Urothelium cell line (cell line): ENCODE measurements around the gene DNAH17.

ENCODE experiments used
- DNase-seq: peaks from one replicate; pipeline ENCODE4 v3.0.0; 2011; ENCODE audit warnings: low spot score, mixed read lengths
- FAIRE-seq: peaks from 2 replicates; lab custom pipeline; 2011; peaks lifted over from hg19 to GRCh38; lab: Jason Lieb, UNC

DNAH17 gene

DNA sequence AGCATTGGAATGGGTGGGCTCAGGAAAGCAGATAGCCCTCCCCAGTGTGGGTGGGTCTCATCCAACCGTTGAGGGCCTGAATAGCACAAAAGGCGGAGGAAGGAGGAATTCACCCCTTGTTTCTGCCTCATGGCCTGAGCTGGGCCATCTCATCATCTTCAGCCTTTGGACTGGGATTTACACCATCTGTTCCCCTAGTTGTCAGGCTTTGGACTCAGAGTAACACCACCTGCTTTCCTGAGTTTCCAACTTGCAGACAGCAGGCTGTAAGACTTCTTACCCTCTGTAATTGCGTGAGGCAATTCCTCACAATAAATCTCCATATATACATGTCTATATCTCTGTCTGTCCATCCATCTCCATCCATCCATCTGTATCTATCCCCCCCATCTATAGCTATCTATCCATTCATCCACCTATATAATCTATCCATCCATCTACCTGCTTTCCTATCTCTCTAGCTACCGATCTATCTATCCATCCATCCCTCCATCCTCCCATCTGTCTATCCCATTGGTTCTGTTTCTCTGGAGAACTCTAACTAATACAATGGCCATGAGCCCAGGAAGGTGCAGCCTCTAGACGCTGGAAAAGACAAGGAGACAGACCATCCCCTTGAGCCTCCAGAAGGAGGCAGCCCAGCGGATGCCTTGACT lies 21.3 kb downstream of the DNAH17 start:
- FAIRE-seq, result no peak
- DNase-seq, result no peak

- FAIRE-seq, result peak; percentile 30
- DNase-seq, result no peak
These were observed 26.7 kb downstream of the DNAH17 start for GRCh38 chr17:78550464-78550863.

DNA sequence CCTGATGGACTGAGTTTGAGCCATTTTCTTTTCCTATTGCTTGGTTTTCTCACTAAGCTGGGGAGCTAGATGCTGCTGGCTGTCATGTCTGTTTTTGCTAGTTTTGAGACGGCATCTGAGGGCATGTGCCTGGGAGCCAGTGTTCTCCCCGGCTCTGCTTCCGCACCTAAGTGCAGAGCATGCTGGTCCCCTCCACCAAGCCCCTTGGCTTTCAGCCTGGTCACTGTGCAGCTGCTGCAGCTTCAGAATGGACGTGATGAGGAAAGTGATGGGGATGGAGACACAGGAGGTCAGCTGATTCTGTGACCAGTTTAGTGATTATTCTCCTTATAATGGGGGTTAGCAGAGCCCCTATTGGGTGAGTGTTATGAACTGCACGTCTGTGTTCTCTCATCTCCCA lies 28.5 kb downstream of the DNAH17 start:
- FAIRE-seq (no peak), DNase-seq (no peak)

- FAIRE-seq, result no peak
- DNase-seq, result no peak
These were observed 30.2 kb downstream of the DNAH17 start for GRCh38 chr17:78547035-78547434.

DNA sequence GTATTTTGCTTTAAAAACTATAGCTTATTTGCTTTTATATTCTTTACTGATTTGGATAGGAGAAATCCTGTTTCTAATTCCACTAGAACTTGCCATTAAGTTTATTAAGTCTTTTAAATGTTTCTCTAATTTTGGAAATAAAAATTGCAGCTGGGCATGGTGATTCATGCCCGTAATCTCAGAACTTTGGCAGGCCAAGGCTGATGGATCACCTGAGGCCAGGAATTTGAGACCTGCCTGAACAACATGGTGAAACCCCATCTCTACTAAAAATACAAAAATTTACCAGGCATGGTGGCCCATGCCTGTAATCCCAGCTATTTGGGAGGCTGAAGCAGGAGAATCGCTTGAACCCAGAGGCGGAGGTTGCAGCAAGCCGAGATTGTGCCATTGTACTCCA lies 30.7 kb downstream of the DNAH17 start:
- FAIRE-seq, result no peak
- no peak for DNase-seq

GRCh38 chr17:78544881-78545755 lies 32.1 kb downstream of the DNAH17 start:
- no peak for FAIRE-seq
- DNase-seq, result no peak

DNA sequence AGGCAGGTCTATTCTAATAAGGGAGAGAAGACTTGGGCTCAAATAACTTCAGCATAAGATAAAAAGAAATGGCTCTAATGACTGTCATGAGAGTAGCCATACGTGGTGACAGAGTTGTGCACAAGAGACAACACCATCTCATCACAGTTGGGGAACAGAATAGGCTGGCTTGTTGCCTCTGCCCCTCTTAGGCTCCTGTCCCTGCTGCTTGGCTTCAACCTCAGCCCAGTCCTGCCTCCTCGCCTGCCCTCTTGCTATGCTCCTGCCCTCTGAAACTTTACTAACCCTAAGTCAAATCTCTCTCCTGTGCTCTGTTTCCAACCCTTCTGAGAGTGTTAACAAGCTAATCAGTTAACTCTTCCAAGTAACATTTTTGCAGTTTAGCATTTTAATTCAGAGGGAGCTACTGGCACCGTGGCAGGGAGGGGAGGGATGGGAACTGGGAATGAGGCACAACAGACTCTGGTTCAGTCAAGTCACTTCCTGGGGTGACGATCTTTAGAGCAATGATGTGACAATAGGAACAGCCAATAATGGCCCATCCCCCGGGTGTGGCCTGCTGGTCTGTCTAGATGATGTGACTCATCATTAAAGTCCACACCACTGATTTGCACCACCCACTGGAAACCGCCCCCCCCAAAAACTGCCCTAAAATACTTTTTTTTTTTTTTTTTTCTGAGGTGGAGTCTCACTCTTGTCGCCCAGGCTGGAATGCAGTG lies 35.5 kb downstream of the DNAH17 start:
- DNase-seq, result peak; percentile 81
- no peak for FAIRE-seq

DNA sequence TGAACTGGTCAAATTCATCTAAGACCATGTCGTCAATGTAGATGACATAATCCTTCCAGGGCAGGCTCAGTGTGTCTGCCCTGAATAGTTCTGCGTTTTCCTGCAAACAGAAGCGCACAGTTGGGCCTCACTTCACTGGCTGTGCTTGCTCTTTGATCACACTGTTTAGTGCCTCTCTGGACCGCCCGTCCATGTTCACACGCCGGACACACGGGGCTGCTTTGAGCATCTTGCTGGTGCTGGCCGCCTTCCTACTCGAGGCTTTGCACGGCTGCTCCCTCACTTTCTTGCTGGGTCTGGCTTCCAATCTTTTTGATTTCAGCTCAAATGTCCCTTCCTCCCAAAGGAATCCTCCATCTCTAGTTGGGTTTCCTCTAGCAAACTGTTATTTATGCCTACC lies 37.4 kb downstream of the DNAH17 start:
- no peak for FAIRE-seq
- DNase-seq, result no peak

DNA sequence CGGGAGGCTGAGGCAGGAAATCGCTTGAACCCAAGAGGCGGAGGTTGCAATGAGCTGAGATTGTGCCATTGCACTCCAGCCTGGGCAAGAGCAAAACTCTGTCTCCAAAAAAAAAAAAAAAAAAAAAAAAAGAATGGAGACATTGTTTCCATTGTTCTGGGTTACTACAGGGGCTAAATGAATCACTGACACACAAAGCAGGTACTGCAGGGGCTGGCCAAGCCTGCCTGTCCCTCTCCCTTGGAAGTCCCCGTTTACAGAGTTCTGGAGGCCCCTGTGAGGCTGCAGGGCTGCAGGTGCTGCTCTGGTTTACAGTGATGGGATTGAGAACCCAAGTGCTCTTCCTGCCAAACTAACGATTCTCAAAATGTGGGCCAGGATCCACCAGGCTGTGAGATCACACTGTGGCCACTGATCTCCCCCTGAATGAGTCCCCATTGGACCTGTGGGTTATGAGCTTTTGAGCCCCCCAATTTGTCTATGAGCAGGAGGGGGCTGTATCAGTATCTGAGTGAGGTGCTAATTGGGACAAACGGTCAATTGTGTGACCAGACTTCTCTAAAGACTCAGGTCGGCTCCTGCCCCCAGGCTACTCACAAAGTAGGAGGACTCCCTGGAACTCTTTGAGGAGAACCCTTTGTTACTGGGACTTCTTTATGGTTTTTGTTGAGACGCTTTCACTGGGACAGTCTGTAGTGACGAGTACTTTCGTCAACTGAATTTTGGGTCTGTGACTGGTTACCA lies 39.0 kb downstream of the DNAH17 start:
- FAIRE-seq (no peak), DNase-seq (peak; percentile 79)

DNA sequence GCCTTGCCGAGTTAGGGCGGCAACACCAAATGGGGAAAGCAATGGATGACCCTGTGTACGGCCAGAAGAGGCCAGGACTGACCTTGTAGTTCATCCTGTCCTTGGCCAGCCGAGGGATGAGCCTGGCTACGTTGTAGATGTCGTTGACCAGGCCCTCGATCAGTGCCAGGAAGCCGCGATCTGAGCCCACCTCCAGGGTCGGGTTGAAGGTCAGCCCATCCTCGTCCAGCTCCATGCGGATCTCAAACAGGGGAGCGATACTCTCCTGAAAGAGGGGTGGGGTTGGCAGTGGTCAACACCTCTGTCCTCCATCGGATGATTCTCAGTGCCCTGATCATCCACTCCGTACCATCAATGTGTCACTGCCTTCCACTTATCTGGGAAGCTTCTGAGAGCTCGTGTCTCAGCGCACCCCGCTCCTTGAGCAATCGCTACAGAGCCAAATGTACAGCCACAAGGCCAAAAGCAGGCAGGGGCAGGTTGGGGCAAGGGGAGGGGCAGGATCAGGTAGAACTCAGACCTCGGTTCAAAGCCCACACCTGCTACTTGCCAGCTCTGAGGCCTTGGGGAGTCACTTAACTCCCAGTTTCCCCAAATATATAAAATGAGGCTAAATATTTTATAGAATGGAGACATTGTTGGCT lies 39.9 kb downstream of the DNAH17 start:
- FAIRE-seq (peak; percentile 79), DNase-seq (no peak)

DNA sequence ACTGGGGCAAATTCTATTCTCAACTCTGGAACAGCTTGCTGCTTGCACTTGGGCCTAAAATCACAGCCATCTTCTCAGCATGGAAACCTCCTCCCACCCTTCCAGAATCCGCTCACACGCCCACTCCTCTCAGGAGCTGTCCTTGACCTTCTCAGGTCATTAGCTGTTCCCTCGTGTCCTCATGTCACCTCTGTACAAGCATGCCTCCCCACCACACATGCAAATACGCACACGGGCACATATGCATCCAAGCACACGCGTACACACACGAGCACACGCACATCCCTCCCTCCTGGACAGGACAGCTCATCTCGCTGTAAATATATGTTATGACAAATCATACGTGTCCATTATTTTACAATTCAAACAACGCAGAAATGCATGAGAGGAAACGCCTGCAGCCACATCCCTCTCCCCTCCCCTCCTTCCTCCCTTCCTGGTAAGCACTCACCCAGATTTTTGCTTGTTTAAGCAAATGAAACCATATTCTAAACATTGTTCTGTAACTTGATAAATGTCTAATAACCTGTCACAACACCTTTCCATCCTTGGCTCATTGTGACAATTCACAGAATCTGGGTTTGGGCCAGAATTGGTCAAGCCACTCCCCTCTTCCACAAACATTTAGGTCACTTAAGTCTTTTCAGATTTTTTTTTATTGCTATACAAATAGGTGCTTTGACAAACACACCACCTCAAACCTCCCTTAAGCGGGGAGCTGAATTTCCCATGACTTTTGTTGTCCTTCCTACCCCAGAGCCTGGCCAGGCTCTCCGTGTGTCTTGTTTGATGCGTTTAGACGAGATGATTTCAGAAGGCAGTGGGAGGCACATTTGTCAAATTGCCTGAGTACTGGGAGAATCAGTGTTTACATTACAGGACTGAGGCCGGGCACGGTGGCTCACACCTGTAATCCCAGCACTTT lies 41.7 kb downstream of the DNAH17 start:
- peak; percentile 82 for FAIRE-seq

GRCh38 chr17:78534492-78535272 lies 42.5 kb downstream of the DNAH17 start:
- no peak for DNase-seq

More for the DNA sequence above, 41.7 kb downstream of the DNAH17 start:
- DNase-seq, result no peak

GRCh38 chr17:78532922-78533640 lies 44.1 kb downstream of the DNAH17 start:
- peak; percentile 65 for DNase-seq
- FAIRE-seq, result no peak

More at GRCh38 chr17:78534492-78535272, 42.5 kb downstream of the DNAH17 start:
- FAIRE-seq, result no peak

DNA sequence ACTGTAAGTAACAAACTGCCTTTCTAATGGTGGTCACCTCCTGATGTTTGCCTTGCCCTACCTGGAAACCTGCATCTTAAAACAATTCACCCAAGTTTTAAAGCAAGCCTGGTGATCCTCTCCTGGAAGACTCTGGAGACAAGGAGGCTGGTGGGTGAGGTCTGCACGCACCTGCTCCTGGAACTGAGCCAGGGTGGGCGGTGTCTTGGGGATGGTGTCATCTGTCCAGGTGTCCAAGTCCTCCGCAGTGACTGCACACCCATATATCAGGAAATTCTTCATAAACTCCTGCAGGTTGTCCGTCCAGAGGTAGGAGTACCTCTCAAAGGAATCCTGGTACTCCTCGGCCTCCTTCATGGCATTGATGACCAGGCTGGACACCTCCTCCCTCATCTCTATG lies 44.9 kb downstream of the DNAH17 start:
- peak; percentile 69 for FAIRE-seq

DNA sequence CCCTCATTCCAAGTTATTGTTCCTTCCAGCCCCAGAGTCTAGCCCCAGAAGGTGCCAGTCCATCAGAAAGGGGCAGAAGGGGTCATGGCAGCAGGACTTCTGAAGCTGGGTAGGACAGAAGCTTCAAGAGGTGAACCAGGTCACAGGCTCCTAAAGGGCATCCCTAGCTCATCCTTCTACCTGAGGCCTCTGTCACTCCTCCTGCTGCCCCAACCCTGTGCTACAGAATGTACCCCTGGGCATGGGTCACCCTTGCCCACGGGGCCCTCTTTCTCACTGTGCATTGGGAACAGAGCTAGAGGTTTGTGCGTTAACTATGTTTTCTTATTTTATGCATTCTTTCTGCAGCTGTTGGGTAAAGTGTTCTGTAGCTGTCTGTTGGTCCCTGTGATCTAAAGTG lies 46.5 kb downstream of the DNAH17 start:
- no peak for FAIRE-seq
- DNase-seq, result no peak

More for the DNA sequence above, 44.9 kb downstream of the DNAH17 start:
- no peak for DNase-seq

GRCh38 chr17:78529871-78530670 lies 47.1 kb downstream of the DNAH17 start:
- no peak for DNase-seq
- no peak for FAIRE-seq

DNA sequence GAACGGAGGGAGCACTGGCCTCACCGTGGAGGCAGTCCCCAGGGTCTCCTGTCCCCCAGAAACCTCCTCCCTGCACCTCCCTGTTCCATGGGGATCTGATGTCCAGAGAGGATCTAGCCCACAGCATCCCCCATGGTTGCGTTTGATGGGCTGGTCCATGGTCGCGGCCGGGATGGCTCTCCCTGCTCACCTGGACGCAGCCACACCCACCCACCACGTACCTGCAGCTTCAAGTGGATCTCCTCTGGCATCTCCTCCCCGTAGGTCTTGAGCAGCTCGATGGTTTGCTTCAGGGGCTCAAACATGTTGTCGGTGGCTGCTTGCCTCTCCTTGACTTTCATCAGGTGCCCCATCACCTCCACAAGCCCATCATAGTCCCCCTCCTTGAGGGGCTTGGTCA lies 47.9 kb downstream of the DNAH17 start:
- DNase-seq (no peak), FAIRE-seq (no peak)
